Keratinocyte (primary cell): ENCODE results near the gene TTC39C.
A peak's percentile ranks its signal among the peaks of the same experiment; 100 is the strongest.

ENCODE experiments used
- CTCF ChIP-seq, 3 experiments: IDR thresholded peaks in 1 of 3; conservative IDR thresholded peaks in 1 of 3; optimal IDR thresholded peaks in 1 of 3; 2 replicates in 2 of 3; 3 replicates in 1 of 3; pipeline versions ENCODE3 to v1.5.1; 2011; ENCODE audit warnings: low read length in 3 of 3, mild to moderate bottlenecking in 3 of 3, moderate library complexity in 2 of 3, control low read depth in 1 of 3, inconsistent platforms in 1 of 3; ENCODE audit not compliant: insufficient read depth in 2 of 3; ENCODE audit errors: extremely low read depth in 1 of 3
- EZH2 ChIP-seq: IDR thresholded peaks from one replicate; pipeline ENCODE4 v1.6.1; 2012; ENCODE audit warnings: inconsistent platforms, mild to moderate bottlenecking, low read length, moderate library complexity

DNA sequence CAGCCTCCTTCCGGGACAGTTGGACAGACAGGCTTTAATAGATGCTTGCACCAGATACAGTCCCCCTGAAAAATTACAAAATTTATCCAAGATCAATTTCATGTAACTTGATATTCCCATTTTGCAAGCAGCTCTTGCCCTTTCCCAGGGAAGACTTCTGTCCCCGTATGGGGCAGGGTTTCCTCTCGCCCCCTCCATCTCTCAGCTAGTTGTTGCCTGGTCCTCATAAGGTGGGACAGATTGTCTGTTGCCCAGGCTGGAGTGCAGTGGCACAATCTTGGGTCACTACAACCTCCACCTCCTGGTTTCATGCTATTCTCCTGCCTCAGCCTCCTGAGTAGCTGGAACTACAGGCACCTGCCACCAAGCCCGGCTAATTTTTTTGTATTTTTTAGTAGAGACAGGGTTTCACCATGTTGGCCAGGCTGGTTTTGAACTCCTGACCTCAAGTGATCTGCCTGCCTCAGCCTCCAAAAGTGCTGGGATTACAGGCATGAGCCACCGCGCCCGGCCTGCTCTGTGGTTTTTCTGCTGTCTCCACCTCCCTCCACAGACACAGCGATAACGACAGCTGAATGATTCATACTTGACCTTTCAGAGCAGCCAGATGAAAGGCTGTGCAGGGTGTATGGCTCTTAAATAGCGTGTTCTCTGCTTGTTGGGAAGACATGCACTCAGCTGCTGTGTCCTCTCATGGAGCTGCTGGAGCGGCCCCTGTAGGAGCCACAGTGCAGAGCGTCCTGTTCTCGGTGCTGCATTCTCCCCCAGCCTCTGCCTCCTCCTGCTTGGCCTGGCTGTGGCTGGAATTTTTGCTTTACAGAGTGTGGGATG is 61.4 kb downstream of the TTC39C start:
- TF ChIP-seq EZH2 (no peak), CTCF (optimal IDR thresholded peaks at IDR 0.05 in 1 of 3, IDR thresholded peaks at IDR 0.05 in 1 of 3, conservative IDR thresholded peaks at IDR 0.05 in 1 of 3; ENCODE audit: extremely low read depth in 1 of 3, insufficient read depth in 2 of 3, low read length in 3 of 3) (peak; percentile 68 to 82 (median 82))
